Tibial nerve (tissue), 4 donors: Measurements from ENCODE around the gene EYA4. TPM values are rescaled to one million over a fixed set of nuclear protein-coding genes. Genes with fewer than 3 reads are reported as not detected.

ENCODE experiments used
- DNase-seq, 2 donors: peaks; one replicate each; pipeline ENCODE4 v3.0.0-alpha.2; 2019; ENCODE audit warnings: low spot score in 2 of 2
- H3K27ac ChIP-seq, 4 donors: fragments of 200-600 bp; sonication (generic) in 3 of 4; one replicate each; pipeline ENCODE4 v1.5.1; 2017 to 2019; ENCODE audit warnings: mild to moderate bottlenecking in 1 of 4
- H3K27me3 ChIP-seq, 2 donors: fragments of 200-600 bp; sonication (generic) in 1 of 2; one replicate each; pipeline versions ENCODE4 v1.5.1 to v1.6.0; 2017 to 2019
- H3K36me3 ChIP-seq, 3 donors: fragments of 200-600 bp; sonication (generic); one replicate each; pipeline ENCODE4 v1.5.1; 2018 to 2019
- H3K4me1 ChIP-seq, 4 donors: fragments of 200-600 bp; sonication (generic) in 3 of 4; one replicate each; pipeline ENCODE4 v1.5.1; 2017 to 2019
- H3K4me3 ChIP-seq, 4 donors: fragments of 200-600 bp; sonication (generic) in 3 of 4; one replicate each; pipeline ENCODE4 v1.5.1; 2017 to 2019; ENCODE audit warnings: mild to moderate bottlenecking in 1 of 4, moderate library complexity in 1 of 4
- H3K9me3 ChIP-seq, 4 donors: fragments of 200-600 bp; sonication (generic) in 3 of 4; one replicate each; pipeline ENCODE4 v1.5.1; 2017 to 2019
- EP300 ChIP-seq, 2 donors: sonication (generic); formaldehyde crosslinking; IDR thresholded peaks; one replicate each; pipeline ENCODE4 v1.6.1; 2017; ENCODE audit warnings: antibody characterized with exemption in 2 of 2, mild to moderate bottlenecking in 1 of 2
- POLR2A ChIP-seq, 2 donors: fragments of 450-650 bp; IDR thresholded peaks; one replicate each; pipeline ENCODE4 v1.6.1; 2017; ENCODE audit warnings: antibody characterized with exemption in 2 of 2, mild to moderate bottlenecking in 2 of 2, moderate library complexity in 2 of 2
- WGBS, 2 donors: methylation state at CpG; one replicate each; pipeline ENCODE4 v1.1.5; 2018; 5-methylcytosine and 5-hydroxymethylcytosine counted together
- total RNA-seq, 4 donors: library from RNA; depleted of rRNA; stranded (reverse); fragments of >200 nt; gene quantifications; one replicate each; pipeline ENCODE4 v1.1.0, GENCODE V29; 2016
- TF ChIP-seq, protein P1 (sequence below), 5 experiments: fragments of 200-600 bp in 3 of 5; fragments of 450-650 bp in 2 of 5; sonication (generic) in 3 of 5; IDR thresholded peaks; one replicate each; pipeline ENCODE4 v1.5.1; 2016 to 2019; ENCODE audit warnings: antibody characterized with exemption in 5 of 5, mild to moderate bottlenecking in 3 of 5, moderate library complexity in 2 of 5

EYA4 gene
- total RNA-seq, 4 donors from 2014 or later: 1.1 to 6.0 (median 1.8) TPM

- Histone ChIP-seq H3K27ac (no peak overlapping the region), H3K27me3 (no peaks in the 10 kb centered on the region), H3K4me3 (no peak overlapping the region), H3K36me3 (no peaks in the 10 kb centered on the region), H3K4me1 (peaks cover 0 to 6% (median 0%) of the 10 kb centered on the region in 4 donors), H3K9me3 (no peaks in the 10 kb centered on the region)
- TF ChIP-seq POLR2A (IDR thresholded peaks at IDR 0.05) (no peak), EP300 (IDR thresholded peaks at IDR 0.05) (no peak)
- TF ChIP-seq, protein P1, sequence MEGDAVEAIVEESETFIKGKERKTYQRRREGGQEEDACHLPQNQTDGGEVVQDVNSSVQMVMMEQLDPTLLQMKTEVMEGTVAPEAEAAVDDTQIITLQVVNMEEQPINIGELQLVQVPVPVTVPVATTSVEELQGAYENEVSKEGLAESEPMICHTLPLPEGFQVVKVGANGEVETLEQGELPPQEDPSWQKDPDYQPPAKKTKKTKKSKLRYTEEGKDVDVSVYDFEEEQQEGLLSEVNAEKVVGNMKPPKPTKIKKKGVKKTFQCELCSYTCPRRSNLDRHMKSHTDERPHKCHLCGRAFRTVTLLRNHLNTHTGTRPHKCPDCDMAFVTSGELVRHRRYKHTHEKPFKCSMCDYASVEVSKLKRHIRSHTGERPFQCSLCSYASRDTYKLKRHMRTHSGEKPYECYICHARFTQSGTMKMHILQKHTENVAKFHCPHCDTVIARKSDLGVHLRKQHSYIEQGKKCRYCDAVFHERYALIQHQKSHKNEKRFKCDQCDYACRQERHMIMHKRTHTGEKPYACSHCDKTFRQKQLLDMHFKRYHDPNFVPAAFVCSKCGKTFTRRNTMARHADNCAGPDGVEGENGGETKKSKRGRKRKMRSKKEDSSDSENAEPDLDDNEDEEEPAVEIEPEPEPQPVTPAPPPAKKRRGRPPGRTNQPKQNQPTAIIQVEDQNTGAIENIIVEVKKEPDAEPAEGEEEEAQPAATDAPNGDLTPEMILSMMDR (IDR thresholded peaks at IDR 0.05): no peak
- DNase-seq: no peak
- WGBS, 2 donors: 50 to 58% methylated on average over 4 of the region's 4 CpGs
Observed at GRCh38 chr6:133546098-133546497, 304.9 kb downstream of the EYA4 start.

- WGBS, 2 donors: 68 to 82% methylated on average over 1 of the region's 1 CpG
- no peaks in the 10 kb centered on the region for H3K9me3 ChIP-seq
- no peak overlapping the region for H3K27ac ChIP-seq
- no peak overlapping the region for H3K4me3 ChIP-seq
- peaks cover 0 to 6% (median 0%) of the 10 kb centered on the region in 4 donors for H3K4me1 ChIP-seq
- no peak for TF ChIP-seq EP300 (IDR thresholded peaks at IDR 0.05)
- no peaks in the 10 kb centered on the region for H3K27me3 ChIP-seq
- no peaks in the 10 kb centered on the region for H3K36me3 ChIP-seq
- no peak for DNase-seq
Observed at GRCh38 chr6:133547136-133547535, 306.0 kb downstream of the EYA4 start.

GRCh38 chr6:133548423-133549159 lies 307.4 kb downstream of the EYA4 start:
- DNase-seq: no peak
- no peak overlapping the region for H3K27ac ChIP-seq
- no peaks in the 10 kb centered on the region for H3K36me3 ChIP-seq
- no peaks in the 10 kb centered on the region for H3K27me3 ChIP-seq
- 47 to 51% methylated on average over 4 of the region's 4 CpGs for whole genome bisulfite sequencing, 2 donors
- no peaks in the 10 kb centered on the region for H3K9me3 ChIP-seq
- peaks cover 0 to 6% (median 0%) of the 10 kb centered on the region in 4 donors for H3K4me1 ChIP-seq
- H3K4me3 ChIP-seq: no peak overlapping the region
- TF ChIP-seq POLR2A (IDR thresholded peaks at IDR 0.05): no peak
- TF ChIP-seq, protein P1 (IDR thresholded peaks at IDR 0.05): no peak
- TF ChIP-seq EP300 (IDR thresholded peaks at IDR 0.05): no peak

DNA sequence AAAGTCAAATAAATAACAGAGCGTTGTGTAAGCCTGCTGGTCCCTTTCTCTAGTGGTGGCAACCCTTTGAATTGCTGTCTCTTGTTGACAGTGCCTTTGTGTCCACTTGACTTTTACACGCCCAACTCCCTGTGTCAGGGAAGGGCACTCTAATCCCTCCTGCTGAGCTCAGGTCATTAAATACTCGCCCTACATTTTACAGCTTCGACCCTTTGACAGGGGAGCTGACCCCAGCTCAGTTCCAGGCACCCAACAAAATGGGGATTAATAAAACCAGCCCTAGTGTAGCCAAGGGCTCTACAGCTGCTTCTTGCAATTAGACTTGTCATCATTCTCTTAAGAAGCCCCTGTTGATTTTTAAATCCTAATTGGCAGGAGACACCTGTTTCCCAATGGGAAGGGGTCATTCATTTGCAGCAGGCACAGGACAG lies 308.2 kb downstream of the EYA4 start:
- TF ChIP-seq, protein P1 (IDR thresholded peaks at IDR 0.05): no peak
- TF ChIP-seq POLR2A (IDR thresholded peaks at IDR 0.05) (no peak), EP300 (IDR thresholded peaks at IDR 0.05) (no peak)

GRCh38 chr6:133550026-133550425 lies 308.9 kb downstream of the EYA4 start:
- no peaks in the 10 kb centered on the region for H3K9me3 ChIP-seq
- H3K27ac ChIP-seq: no peak overlapping the region
- DNase-seq: no peak
- H3K36me3 ChIP-seq: no peaks in the 10 kb centered on the region
- no peak for TF ChIP-seq POLR2A (IDR thresholded peaks at IDR 0.05)
- TF ChIP-seq EP300 (IDR thresholded peaks at IDR 0.05): no peak
- TF ChIP-seq, protein P1 (IDR thresholded peaks at IDR 0.05): no peak
- peaks cover 0 to 6% (median 0%) of the 10 kb centered on the region in 4 donors for H3K4me1 ChIP-seq
- no peaks in the 10 kb centered on the region for H3K27me3 ChIP-seq
- H3K4me3 ChIP-seq: no peak overlapping the region
- 32 to 44% methylated on average over 2 of the region's 2 CpGs for WGBS, 2 donors

More for the DNA sequence above, 308.2 kb downstream of the EYA4 start:
- H3K27ac ChIP-seq: no peak overlapping the region
- no peaks in the 10 kb centered on the region for H3K36me3 ChIP-seq
- 38 to 49% methylated on average over 4 of the region's 4 CpGs for WGBS, 2 donors
- H3K27me3 ChIP-seq: no peaks in the 10 kb centered on the region
- H3K9me3 ChIP-seq: no peaks in the 10 kb centered on the region
- H3K4me1 ChIP-seq: peaks cover 0 to 6% (median 0%) of the 10 kb centered on the region in 4 donors
- no peak overlapping the region for H3K4me3 ChIP-seq
- DNase-seq: no peak
